Fibroblast of villous mesenchyme (primary cell): ENCODE data around the gene ZBTB34. TPM values are rescaled to one million over a fixed set of nuclear protein-coding genes. Genes with fewer than 3 reads are reported as not detected.

Source experiments
- DNase-seq: peaks from one replicate; pipeline ENCODE4 v3.0.0-alpha.2; 2010; ENCODE audit warnings: low read depth
- H3K4me3 ChIP-seq: 2 replicates; pipeline ENCODE4 v1.5.1; 2011; ENCODE audit warnings: low read depth, mild to moderate bottlenecking, low read length
- CTCF ChIP-seq: IDR thresholded peaks from 2 replicates; pipeline ENCODE4 v1.5.1; 2012; ENCODE audit warnings: low read depth, mild to moderate bottlenecking, low read length; ENCODE audit not compliant: insufficient read depth
- total RNA-seq: library from RNA; depleted of rRNA; stranded (reverse); fragments of >200 nt; gene quantifications from 2 replicates; pipeline ENCODE4 v1.2.3, GENCODE V29; 2012

The ZBTB34 gene
- total RNA-seq, 1 donor, result 6.9 TPM

GRCh38 chr9:126842220-126842842, 18.1 kb upstream of the ZBTB34 start:
- DNase-seq, result no peak
- no peak overlapping the region for H3K4me3 ChIP-seq
- TF ChIP-seq CTCF, result no peak

- DNase-seq, result no peak
- TF ChIP-seq CTCF, result no peak
- H3K4me3 ChIP-seq, result no peak overlapping the region
These were observed 17.3 kb upstream of the ZBTB34 start for GRCh38 chr9:126842977-126843799.

- H3K4me3 ChIP-seq, result no peak overlapping the region
- no peak for TF ChIP-seq CTCF
These were observed 16.4 kb upstream of the ZBTB34 start for GRCh38 chr9:126844085-126844484.

GRCh38 chr9:126847051-126847450, 13.4 kb upstream of the ZBTB34 start:
- H3K4me3 ChIP-seq, result no peak overlapping the region
- TF ChIP-seq CTCF, result no peak
- no peak for DNase-seq

More at GRCh38 chr9:126844085-126844484, 16.4 kb upstream of the ZBTB34 start:
- peak; percentile 35 for DNase-seq

- no peak overlapping the region for H3K4me3 ChIP-seq
- DNase-seq, result no peak
- no peak for TF ChIP-seq CTCF
These were observed 10.7 kb upstream of the ZBTB34 start for GRCh38 chr9:126849591-126850225.

- H3K4me3 ChIP-seq, result no peak overlapping the region
- no peak for TF ChIP-seq CTCF
- DNase-seq, result no peak
These were observed 9.1 kb upstream of the ZBTB34 start for GRCh38 chr9:126851286-126851880.
